ENCODE data around the gene SH2D1B. TPM values are rescaled to one million over a fixed set of nuclear protein-coding genes. Genes with fewer than 3 reads are reported as not detected.

The SH2D1B gene
- total and polyA plus RNA-seq, 9 of the 15 experiments (the other 6 are each of a cell fraction or from before 2014, with no cell fraction given) = 5.6 to 19.6 (median 9.7) TPM

DNA sequence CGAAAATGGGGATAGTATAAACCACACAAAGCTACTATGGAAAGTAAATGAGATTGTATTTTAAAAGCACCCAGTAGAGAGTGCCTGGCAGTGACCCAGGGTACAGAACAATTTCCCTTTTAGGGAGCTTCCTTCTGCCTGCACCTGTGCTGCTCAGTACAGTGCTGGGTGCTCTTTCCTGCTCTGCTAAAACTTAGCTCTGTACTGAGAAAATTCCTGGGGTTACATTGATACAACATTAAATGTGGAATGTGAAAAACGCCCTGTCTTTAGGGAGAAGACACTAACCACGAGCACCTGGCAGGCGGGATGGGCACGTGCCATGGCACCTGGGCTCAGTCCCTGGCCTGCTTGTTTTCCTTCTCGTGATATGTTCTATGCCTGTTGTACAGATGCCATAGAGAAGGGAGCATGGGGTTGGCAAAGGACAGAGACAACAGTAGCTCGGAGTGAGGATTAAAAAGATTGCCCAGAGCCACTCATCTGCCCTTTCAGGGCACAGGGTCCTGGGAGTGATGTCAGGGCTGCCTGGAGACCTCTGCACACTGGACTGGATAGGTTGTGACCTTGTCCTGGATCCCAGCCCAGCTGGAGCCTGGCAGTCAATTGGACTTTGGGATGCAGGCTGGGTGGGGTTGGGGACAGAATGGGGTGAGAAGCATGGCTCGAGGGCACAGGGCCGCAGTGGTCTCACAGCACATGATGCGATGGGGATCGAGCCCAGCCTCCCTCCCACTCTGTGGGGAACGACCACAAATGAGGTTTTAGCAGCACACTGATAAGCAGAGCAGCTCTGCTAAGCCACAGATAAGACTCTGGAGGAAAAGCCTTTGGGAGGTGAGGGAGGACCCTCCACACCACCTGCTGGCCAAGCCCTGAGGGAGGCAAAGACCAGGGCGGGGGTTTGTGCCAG, 39.5 kb downstream of the SH2D1B start (continued):
- TF ChIP-seq CEBPG (CRISPR knock-in tag; IDR thresholded peaks at IDR 0.05) (no peak), CEBPG (tag; conservative IDR thresholded peaks at IDR 0.05 in 1 of 2, IDR thresholded peaks at IDR 0.05 in 1 of 2) (no peak), ZNF668 (CRISPR knock-in tag; IDR thresholded peaks at IDR 0.05) (no peak), XRCC5 (IDR thresholded peaks at IDR 0.05; ENCODE audit: low read depth, low read length) (no peak), ZNF280B (CRISPR knock-in tag; IDR thresholded peaks at IDR 0.05) (no peak), PREB (CRISPR knock-in tag; IDR thresholded peaks at IDR 0.05) (no peak), CREB3L1 (IDR thresholded peaks at IDR 0.05; ENCODE audit: borderline replicate concordance, low read depth) (no peak), ZNF134 (CRISPR knock-in tag; conservative IDR thresholded peaks at IDR 0.05) (0 out of 2 replicates have a peak, but pooled peaks have one; percentile 35), PCBP2 (IDR thresholded peaks at IDR 0.05; ENCODE audit: low read depth, low read length, poor library complexity, severe bottlenecking) (no peak), BRCA1 (IDR thresholded peaks at IDR 0.05) (no peak), BRCA1 (CRISPR knock-in tag; IDR thresholded peaks at IDR 0.05) (no peak), MAFF (IDR thresholded peaks at IDR 0.05; ENCODE audit: low read length) (no peak), BDP1 (IDR thresholded peaks at IDR 0.05; ENCODE audit: insufficient read depth, insufficient read length) (no peak), ZNF347 (CRISPR knock-in tag; IDR thresholded peaks at IDR 0.05; ENCODE audit: low read depth) (no peak), THAP7 (CRISPR knock-in tag; IDR thresholded peaks at IDR 0.05) (no peak), PHF20 (IDR thresholded peaks at IDR 0.05; ENCODE audit: partially characterized antibody) (no peak), ZBTB8A (IDR thresholded peaks at IDR 0.05; ENCODE audit: partially characterized antibody) (no peak), RHOXF2B (CRISPR knock-in tag; conservative IDR thresholded peaks at IDR 0.05) (no peak), TCFL5 (CRISPR knock-in tag; conservative IDR thresholded peaks at IDR 0.05) (no peak), ZNF274 (IDR thresholded peaks at IDR 0.05; ENCODE audit: borderline replicate concordance, low read depth, low read length) (peak; percentile 49; the same call in 1 of the 2 replicates)
- TF ChIP-seq, protein P1, sequence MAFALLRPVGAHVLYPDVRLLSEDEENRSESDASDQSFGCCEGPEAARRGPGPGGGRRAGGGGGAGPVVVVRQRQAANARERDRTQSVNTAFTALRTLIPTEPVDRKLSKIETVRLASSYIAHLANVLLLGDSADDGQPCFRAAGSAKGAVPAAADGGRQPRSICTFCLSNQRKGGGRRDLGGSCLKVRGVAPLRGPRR (CRISPR knock-in tag; IDR thresholded peaks at IDR 0.05) = no peak
- TF ChIP-seq, protein P2, sequence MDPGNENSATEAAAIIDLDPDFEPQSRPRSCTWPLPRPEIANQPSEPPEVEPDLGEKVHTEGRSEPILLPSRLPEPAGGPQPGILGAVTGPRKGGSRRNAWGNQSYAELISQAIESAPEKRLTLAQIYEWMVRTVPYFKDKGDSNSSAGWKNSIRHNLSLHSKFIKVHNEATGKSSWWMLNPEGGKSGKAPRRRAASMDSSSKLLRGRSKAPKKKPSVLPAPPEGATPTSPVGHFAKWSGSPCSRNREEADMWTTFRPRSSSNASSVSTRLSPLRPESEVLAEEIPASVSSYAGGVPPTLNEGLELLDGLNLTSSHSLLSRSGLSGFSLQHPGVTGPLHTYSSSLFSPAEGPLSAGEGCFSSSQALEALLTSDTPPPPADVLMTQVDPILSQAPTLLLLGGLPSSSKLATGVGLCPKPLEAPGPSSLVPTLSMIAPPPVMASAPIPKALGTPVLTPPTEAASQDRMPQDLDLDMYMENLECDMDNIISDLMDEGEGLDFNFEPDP (CRISPR knock-in tag; IDR thresholded peaks at IDR 0.05) = no peak
